Measurements from ENCODE around the gene ARHGEF7. TPM values are rescaled to one million over a fixed set of nuclear protein-coding genes. Genes with fewer than 3 reads are reported as not detected.
"Not testable (repeated sequence)": the region's sequence is repeated elsewhere in the genome, so short reads cannot be mapped to it uniquely, and the experiment has no call there.

ARHGEF7 gene
- total RNA-seq, 2 donors from 2014 or later = 55.1 to 64.4 TPM

DNA sequence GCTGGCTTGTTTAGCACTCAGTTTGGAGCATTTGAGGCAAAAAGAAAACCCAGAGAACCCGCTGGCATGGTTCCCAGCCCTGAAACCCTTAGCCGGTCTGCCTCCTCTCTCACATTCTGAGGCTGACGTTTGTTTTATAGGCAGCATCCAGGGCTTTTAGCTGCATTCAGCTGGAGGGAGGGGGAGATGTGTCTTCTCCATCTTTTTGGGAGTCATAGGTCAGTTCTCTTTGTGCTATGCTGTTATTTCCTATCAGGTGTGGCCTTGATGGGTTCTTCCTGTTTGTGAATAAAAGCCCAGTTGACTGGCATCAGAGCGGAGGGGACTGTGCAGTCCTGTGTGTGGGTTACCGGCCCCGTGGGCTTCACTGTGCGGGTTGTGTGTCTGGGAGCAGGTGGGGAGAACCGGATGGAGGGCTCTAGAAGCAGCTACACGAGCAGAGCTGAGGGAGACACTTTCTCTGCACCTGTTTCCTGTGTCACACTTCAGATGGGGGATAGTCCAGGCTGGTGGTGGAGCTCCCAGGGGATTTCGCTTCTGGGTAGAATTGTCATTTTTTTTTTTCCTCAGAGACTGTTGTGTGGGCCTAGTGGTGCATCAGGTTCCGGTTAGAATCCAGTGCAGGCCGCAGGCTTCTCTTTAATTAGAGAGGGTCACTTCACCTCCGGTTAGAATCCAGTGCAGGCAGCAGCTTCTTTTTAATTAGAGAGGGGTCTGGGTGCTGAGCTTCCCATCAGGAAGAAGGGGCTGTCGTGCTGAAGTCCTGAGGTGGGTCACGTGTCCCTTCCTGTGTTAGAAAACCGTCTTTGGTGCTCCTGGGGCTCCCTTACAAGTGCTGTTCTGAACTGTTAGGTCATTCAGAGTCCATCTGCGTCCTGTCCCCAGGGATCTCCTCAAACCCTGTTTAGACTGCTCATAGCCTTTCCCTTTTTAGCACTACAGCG is 69.6 kb downstream of the ARHGEF7 start:
- Mint-ChIP-seq H3K36me3 (ENCODE audit: insufficient read depth in 2 of 2) (peaks cover 5 to 8% of the 10 kb centered on the region in 2 donors), H3K9me3 (no peaks in the 10 kb centered on the region), H3K27me3 (ENCODE audit: low read depth) (no peaks in the 10 kb centered on the region), H3K4me3 (peak overlapping the region; percentile 82 to 85), H3K4me1 (ENCODE audit: low read depth) (peaks cover 95% of the 10 kb centered on the region), H3K27ac (peak overlapping the region; percentile 70)
- DNase-seq (peak; percentile 33 to 41), ATAC-seq (replicated peaks in 1 of 2) (peak; percentile 46 to 62)

DNA sequence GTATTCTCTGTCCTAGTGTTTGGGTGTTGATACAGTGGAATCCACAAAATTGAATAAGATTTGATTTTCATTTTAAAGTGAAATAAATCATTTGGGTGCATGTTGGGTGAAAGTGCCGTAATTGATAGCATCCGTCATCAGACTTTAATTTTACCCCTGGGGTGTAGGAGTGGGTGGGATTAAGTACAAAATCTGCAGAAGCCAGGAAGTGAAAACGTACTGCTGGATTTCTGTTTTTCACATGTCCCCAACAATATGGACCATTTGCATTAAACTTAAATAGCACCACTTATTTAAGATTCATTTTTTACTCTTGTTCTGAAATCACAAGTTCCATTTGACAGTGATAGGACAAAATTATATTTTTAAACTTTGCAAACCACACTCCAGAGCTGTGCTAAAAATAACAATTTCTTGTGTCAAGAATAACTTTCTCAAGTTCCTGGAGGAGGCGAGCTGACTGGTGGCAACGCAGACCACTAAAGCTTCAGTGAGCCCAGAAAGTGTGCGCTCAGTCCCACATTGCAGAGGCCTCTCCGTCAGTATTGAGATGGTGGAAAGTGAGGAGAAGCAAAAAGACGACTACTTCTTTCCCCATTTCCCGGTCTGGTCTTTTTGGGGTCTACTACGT is 71.3 kb downstream of the ARHGEF7 start:
- H3K27me3 Mint-ChIP-seq (ENCODE audit: low read depth) = no peaks in the 10 kb centered on the region
- ATAC-seq (replicated peaks in 1 of 2) = no peak
- peaks cover 4 to 10% of the 10 kb centered on the region in 2 donors for H3K36me3 Mint-ChIP-seq (ENCODE audit: insufficient read depth in 2 of 2)
- H3K4me1 Mint-ChIP-seq (ENCODE audit: low read depth) = peaks cover 94% of the 10 kb centered on the region
- H3K9me3 Mint-ChIP-seq = peaks cover 0 to 3% of the 10 kb centered on the region in 2 donors
- peak overlapping the region in 1 of 2 donors; percentile 85 for H3K4me3 Mint-ChIP-seq
- no peak overlapping the region for H3K27ac Mint-ChIP-seq
- DNase-seq = no peak

DNA sequence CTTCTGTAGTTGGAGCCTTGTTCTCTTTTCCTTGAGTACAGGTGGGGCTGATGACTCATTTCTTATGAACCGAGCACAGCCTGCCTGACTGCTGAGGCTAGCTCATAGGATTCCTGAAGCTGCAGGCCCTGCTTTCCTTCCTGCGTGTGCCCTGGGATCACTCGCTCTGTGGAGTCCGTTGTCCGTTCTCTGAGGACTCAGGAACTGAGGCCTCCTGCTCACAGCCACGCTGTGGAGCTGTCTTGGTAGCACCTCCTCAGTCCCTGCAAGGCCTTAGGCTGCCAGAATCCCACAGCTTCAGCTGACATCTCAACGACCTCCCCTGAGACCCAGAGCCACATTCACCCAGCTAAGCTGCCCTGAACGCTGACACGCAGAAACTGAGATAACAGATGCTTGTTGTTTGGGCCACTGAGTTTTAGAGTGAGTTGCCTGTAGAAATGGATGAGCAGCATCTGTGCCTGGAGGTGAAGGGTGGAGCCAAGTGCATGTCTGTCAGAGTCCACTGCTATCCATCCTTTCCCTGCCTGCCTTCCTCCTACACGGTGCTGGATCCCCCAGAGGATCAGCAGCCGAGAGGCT is 72.9 kb downstream of the ARHGEF7 start:
- peaks cover 4 to 6% of the 10 kb centered on the region in 2 donors for H3K36me3 Mint-ChIP-seq (ENCODE audit: insufficient read depth in 2 of 2)
- ATAC-seq (replicated peaks in 1 of 2) (peak in 1 of 2 donors; percentile 28), DNase-seq (no peak)
- H3K9me3 Mint-ChIP-seq = peaks cover 0 to 3% of the 10 kb centered on the region in 2 donors
- H3K27ac Mint-ChIP-seq = no peak overlapping the region
- no peaks in the 10 kb centered on the region for H3K27me3 Mint-ChIP-seq (ENCODE audit: low read depth)
- H3K4me1 Mint-ChIP-seq (ENCODE audit: low read depth) = peaks cover 80% of the 10 kb centered on the region
- H3K4me3 Mint-ChIP-seq = peak overlapping the region; percentile 74 to 77

DNA sequence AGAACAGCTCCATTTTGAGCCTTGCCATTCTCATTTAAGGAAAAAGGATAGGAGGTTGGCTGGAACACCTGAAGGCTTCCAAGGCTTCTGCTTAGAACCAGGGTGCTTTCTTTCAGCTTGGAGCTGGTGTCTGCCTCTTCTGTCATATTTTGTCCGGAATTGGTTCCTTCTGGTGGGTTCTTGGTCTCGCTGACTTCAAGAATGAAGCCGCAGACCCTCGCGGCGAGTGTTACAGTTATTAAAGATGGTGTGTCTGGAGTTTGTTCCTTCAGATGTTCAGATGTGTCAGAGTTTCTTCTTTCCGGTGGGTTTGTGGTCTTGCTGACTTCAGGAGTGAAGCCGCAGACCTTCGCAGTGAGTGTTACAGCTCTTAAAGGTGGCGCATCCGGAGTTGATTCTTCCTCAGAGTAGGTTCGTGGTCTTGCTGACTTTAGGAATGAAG is 74.0 kb downstream of the ARHGEF7 start:
- DNase-seq = peak; percentile 70
- H3K9me3 Mint-ChIP-seq; H3K36me3 Mint-ChIP-seq (ENCODE audit: insufficient read depth in 2 of 2); H3K27me3 Mint-ChIP-seq (ENCODE audit: low read depth): not testable (repeated sequence)
- peak; percentile 74 to 84 for ATAC-seq (replicated peaks in 1 of 2)
- Mint-ChIP-seq H3K27ac (peak overlapping the region; percentile 33), H3K4me1 (ENCODE audit: low read depth) (peaks cover 80% of the 10 kb centered on the region), H3K4me3 (peak overlapping the region; percentile 74 to 77)

DNA sequence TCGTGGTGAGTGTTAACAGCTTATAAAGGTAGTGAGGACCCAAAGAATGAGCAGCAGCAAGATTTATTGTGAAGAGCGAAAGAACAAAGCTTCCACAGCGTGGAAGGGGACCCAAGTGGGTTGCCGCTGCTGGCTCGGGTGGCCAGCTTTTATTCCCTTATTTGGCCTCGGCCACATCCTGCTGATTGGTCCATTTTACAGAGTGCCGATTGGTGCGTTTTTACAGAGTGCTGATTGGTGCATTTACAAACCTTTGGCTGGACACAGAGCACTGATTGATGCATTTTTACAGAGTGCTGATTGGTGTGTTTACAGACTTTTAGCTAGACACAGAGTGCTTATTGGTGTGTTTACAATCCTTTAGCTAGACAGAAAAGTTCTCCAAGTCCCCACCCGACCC is 74.4 kb downstream of the ARHGEF7 start:
- H3K9me3 Mint-ChIP-seq; DNase-seq; ATAC-seq (replicated peaks in 1 of 2); H3K36me3 Mint-ChIP-seq (ENCODE audit: insufficient read depth in 2 of 2); H3K27me3 Mint-ChIP-seq (ENCODE audit: low read depth): not testable (repeated sequence)
- H3K4me3 Mint-ChIP-seq = peak overlapping the region; percentile 74 to 77
- H3K4me1 Mint-ChIP-seq (ENCODE audit: low read depth) = peaks cover 80% of the 10 kb centered on the region
- peak overlapping the region; percentile 33 for H3K27ac Mint-ChIP-seq

DNA sequence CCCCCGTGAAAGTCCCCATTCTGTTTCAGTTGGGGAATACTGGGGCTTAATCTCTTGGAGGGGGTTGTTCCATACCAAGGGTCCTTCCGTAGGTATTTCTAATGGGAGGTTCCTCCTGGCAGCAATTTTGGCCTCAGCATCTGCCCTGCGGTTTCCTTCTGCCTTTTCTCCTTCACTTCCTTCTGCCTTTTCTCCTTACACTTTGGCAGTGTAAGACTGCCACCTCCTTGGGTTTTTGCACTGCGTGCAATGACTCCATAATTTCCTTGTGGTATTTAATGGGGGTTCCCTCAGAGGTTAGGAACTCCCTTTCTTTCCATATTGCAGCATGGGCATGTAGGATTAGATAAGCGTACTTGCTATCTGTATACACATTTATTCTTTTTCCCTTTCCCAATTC is 78.1 kb downstream of the ARHGEF7 start:
- ATAC-seq (replicated peaks in 1 of 2); DNase-seq; H3K27ac Mint-ChIP-seq; H3K9me3 Mint-ChIP-seq; H3K27me3 Mint-ChIP-seq (ENCODE audit: low read depth); H3K4me3 Mint-ChIP-seq: not testable (repeated sequence)
- Mint-ChIP-seq H3K4me1 (ENCODE audit: low read depth) (peaks cover 49% of the 10 kb centered on the region), H3K36me3 (ENCODE audit: insufficient read depth in 2 of 2) (peaks cover 11 to 12% of the 10 kb centered on the region in 2 donors)

DNA sequence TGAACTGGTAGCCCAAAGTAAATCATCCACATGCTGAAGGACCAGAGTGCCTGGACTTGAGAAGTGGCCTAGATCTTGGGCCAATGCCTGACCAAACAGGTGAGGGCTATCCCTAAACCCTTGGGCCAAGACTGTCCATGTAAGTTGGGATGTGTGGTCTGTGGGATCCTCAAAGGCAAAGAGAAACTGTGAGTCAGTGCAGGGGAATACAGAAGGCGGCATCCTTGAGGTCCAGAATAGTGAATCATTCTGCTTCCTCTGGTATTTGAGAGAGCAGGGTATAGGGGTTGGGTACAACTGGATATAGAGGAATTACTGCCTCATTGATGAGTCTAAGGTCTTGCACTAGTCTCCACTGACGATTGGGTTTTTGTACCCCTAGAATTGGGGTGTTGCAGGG is 79.5 kb downstream of the ARHGEF7 start:
- not testable (repeated sequence) for H3K4me3 Mint-ChIP-seq; H3K27me3 Mint-ChIP-seq (ENCODE audit: low read depth); H3K9me3 Mint-ChIP-seq; H3K27ac Mint-ChIP-seq; ATAC-seq (replicated peaks in 1 of 2); DNase-seq
- H3K4me1 Mint-ChIP-seq (ENCODE audit: low read depth) = peaks cover 44% of the 10 kb centered on the region
- H3K36me3 Mint-ChIP-seq (ENCODE audit: insufficient read depth in 2 of 2) = peaks cover 12 to 18% of the 10 kb centered on the region in 2 donors

DNA sequence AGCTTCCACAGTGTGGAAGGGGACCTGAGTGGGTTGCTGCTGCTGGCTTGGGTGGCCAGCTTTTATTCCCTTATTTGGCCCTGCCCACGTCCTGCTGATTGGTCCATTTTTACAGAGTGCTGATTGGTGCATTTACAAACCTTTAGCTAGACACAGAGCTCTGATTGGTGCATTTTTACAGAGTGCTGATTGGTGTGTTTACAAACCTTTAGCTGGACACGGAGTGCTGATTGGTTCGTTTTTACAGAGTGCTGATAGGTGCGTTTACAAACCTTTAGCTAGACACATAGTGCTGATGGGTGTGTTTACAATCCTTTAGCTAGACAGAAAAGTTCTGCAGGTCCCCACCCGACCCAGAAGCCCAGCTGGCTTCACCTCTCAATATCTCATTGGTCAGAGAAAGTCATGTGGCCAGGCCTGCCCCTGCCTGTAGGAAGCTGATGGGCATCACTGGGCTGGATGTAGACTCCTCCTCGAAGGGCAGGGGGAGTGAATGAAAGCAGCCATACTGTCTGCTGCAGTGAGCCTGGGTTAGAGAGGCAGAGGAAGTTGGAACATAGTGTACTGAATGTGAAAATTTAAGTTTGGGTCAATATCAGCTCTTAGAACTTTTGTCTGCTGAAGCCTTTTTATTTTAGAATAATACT is 83.7 kb downstream of the ARHGEF7 start:
- Mint-ChIP-seq H3K4me1 (ENCODE audit: low read depth) (peaks cover 64% of the 10 kb centered on the region), H3K36me3 (ENCODE audit: insufficient read depth in 2 of 2) (peaks cover 10 to 20% of the 10 kb centered on the region in 2 donors)
- H3K9me3 Mint-ChIP-seq; ATAC-seq (replicated peaks in 1 of 2); H3K4me3 Mint-ChIP-seq; H3K27ac Mint-ChIP-seq; H3K27me3 Mint-ChIP-seq (ENCODE audit: low read depth); DNase-seq: not testable (repeated sequence)

DNA sequence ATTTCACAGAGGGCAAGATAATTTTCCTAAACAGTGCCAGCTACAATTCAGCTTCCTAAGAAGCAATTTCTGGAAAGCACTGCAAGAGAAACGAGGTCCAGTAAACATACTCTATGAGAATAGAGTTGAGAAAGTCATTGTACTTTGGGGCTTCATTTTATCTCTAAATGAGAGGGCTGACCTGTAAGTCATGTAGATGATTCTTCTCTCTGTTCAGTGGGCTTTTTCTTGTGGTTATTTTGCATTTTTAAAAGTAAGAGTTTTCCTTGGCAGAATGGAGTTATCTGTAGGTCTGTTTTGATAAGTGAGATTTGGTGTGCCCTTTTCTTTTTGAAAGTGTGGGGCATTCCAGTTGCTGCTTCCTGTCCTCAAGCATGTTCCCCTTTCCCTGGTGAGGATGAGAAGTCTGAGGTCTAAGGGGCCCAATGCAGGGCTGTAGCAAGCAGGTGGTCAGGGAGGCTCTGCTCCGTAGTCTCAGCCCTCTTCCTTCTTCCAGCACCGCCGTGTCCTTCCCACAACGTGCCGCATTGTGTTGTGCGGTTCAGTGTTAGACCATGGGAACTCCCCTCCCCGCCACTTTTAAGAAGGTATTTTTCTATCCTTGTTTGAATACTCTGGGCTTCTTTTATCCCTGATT is 86.3 kb downstream of the ARHGEF7 start:
- no peaks in the 10 kb centered on the region for H3K27me3 Mint-ChIP-seq (ENCODE audit: low read depth)
- DNase-seq (no peak), ATAC-seq (replicated peaks in 1 of 2) (peak; percentile 33 to 55)
- peaks cover 0 to 2% of the 10 kb centered on the region in 2 donors for H3K9me3 Mint-ChIP-seq
- H3K27ac Mint-ChIP-seq = peak overlapping the region; percentile 67
- H3K4me3 Mint-ChIP-seq = peak overlapping the region; percentile 50 to 75
- H3K4me1 Mint-ChIP-seq (ENCODE audit: low read depth) = peaks cover 65% of the 10 kb centered on the region
- H3K36me3 Mint-ChIP-seq (ENCODE audit: insufficient read depth in 2 of 2) = peaks cover 10 to 20% of the 10 kb centered on the region in 2 donors

DNA sequence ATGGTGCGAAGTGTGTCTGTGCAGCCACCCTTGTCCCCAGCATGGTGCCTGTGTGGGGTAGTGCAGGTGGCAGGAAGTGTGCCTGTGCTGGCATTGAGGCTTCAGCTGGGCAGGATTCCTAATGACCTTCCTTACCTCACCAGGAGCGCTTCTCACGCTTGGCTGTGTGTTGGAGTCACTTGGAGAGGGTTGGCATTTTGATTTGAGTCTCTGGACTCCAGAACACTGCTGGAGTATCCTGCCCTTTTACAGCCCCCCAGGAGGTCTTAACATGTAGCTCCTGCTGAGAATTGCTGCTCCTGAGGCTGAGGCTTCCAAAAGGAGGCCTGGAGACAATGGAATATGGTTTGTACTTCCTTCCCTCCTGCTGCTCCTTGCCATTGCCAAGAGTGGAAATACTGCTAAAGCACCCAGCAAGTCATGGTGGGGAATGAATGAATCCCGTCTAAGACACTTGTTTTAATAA is 87.1 kb downstream of the ARHGEF7 start:
- Mint-ChIP-seq H3K9me3 (peaks cover 0 to 2% of the 10 kb centered on the region in 2 donors), H3K27me3 (ENCODE audit: low read depth) (no peaks in the 10 kb centered on the region), H3K27ac (peak overlapping the region; percentile 59), H3K4me1 (ENCODE audit: low read depth) (peaks cover 65% of the 10 kb centered on the region), H3K36me3 (ENCODE audit: insufficient read depth in 2 of 2) (peaks cover 10 to 20% of the 10 kb centered on the region in 2 donors), H3K4me3 (peak overlapping the region; percentile 41 to 52)
- DNase-seq (no peak), ATAC-seq (replicated peaks in 1 of 2) (no peak)

DNA sequence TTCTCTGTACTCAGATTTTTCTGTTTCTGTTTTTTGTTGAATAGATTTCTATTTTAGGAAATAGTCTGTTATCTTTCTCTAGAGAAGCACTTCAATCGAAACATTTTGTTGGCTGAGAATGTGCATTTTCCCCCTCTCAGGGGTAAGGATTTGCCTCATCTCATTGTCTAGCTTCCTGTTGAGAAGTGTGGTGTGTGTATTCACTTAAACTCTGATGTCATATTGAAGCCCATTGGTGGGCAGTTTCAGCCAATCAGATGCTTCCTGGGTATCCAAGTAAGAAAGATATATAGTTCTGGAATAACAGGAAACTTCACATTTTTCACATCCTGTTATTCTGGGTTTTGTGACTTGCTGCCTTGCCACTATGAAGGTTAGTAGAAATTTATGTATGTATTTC is 87.6 kb downstream of the ARHGEF7 start:
- H3K27ac Mint-ChIP-seq = peak overlapping the region; percentile 59
- H3K9me3 Mint-ChIP-seq = no peaks in the 10 kb centered on the region
- peaks cover 65% of the 10 kb centered on the region for H3K4me1 Mint-ChIP-seq (ENCODE audit: low read depth)
- ATAC-seq (replicated peaks in 1 of 2) (peak; percentile 46 to 73), DNase-seq (no peak)
- H3K36me3 Mint-ChIP-seq (ENCODE audit: insufficient read depth in 2 of 2) = peaks cover 5 to 15% of the 10 kb centered on the region in 2 donors
- H3K4me3 Mint-ChIP-seq = peak overlapping the region; percentile 41 to 52
- H3K27me3 Mint-ChIP-seq (ENCODE audit: low read depth) = no peaks in the 10 kb centered on the region

DNA sequence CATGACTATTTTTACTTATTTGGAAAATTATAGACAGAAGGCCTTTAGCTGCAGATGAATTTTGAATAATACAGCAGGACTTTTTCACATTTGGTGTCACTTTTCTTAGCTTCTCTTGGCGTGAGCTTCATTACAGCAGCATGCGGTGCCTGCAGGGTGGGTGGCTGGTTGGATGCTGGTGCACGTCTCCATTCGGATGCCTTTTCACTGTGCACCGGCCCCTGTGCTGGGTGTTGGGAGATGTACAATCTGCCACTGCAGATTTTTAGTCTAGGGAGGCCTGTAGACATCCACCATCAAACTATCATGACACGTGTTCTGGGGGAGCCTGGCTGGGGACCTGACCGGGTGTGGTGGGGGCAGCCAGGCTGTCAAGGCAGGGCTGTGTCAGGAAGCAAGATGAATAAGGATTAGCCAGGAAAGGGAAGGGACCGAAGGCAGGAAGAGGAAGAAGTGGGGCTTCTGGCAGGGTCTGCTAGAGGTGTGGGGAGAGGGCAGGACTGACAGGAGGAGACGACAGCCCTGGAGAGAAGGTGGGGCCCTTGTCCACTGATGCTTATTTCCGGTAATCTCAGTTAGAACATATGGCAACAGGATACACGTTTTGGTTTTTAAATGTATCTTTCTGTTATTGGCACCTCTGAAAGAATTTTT is 88.8 kb downstream of the ARHGEF7 start:
- no peak for ATAC-seq (replicated peaks in 1 of 2)
- Mint-ChIP-seq H3K4me1 (ENCODE audit: low read depth) (peaks cover 73% of the 10 kb centered on the region), H3K4me3 (no peak overlapping the region), H3K9me3 (no peaks in the 10 kb centered on the region), H3K27me3 (ENCODE audit: low read depth) (no peaks in the 10 kb centered on the region), H3K27ac (no peak overlapping the region), H3K36me3 (ENCODE audit: insufficient read depth in 2 of 2) (peaks cover 0 to 8% of the 10 kb centered on the region in 2 donors)
- no peak for DNase-seq
